ENCODE measurements around the gene NFATC4.
"Not testable (repeated sequence)": the region's sequence is repeated elsewhere in the genome, so short reads cannot be mapped to it uniquely, and the experiment has no call there.

Gene NFATC4

GRCh38 chr14:24327303-24327702, 40.7 kb upstream of the NFATC4 start:
- POLR2A ChIA-PET = interaction anchor here (0.6 to 2.2 kb wide), 2 partner anchors 22 to 110 kb away, joined by 5 read pairs; no protein-coding TSS in a partner anchor
- TF ChIP-seq ZNF791 (tag by site-specific recombination; IDR thresholded peaks at IDR 0.05) (no peak), ZNF548 (tag by site-specific recombination; IDR thresholded peaks at IDR 0.05) (no peak), MYNN (tag by site-specific recombination; IDR thresholded peaks at IDR 0.05; ENCODE audit: borderline replicate concordance) (no peak), ZSCAN18 (tag by site-specific recombination; IDR thresholded peaks at IDR 0.05) (no peak), KLF8 (tag by site-specific recombination; IDR thresholded peaks at IDR 0.05) (no peak), IKZF3 (tag by site-specific recombination; IDR thresholded peaks at IDR 0.05) (no peak), KLF7 (tag by site-specific recombination; IDR thresholded peaks at IDR 0.05; ENCODE audit: borderline replicate concordance) (no peak), SP3 (tag by site-specific recombination; IDR thresholded peaks at IDR 0.05) (no peak)
- TF ChIP-seq, protein P1, sequence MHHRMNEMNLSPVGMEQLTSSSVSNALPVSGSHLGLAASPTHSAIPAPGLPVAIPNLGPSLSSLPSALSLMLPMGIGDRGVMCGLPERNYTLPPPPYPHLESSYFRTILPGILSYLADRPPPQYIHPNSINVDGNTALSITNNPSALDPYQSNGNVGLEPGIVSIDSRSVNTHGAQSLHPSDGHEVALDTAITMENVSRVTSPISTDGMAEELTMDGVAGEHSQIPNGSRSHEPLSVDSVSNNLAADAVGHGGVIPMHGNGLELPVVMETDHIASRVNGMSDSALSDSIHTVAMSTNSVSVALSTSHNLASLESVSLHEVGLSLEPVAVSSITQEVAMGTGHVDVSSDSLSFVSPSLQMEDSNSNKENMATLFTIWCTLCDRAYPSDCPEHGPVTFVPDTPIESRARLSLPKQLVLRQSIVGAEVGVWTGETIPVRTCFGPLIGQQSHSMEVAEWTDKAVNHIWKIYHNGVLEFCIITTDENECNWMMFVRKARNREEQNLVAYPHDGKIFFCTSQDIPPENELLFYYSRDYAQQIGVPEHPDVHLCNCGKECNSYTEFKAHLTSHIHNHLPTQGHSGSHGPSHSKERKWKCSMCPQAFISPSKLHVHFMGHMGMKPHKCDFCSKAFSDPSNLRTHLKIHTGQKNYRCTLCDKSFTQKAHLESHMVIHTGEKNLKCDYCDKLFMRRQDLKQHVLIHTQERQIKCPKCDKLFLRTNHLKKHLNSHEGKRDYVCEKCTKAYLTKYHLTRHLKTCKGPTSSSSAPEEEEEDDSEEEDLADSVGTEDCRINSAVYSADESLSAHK (tag by site-specific recombination; IDR thresholded peaks at IDR 0.05) = no peak
- no peaks in the 10 kb centered on the region for H3K4me1 ChIP-seq (ENCODE audit: control insufficient read depth, insufficient read depth, low read length)

DNA sequence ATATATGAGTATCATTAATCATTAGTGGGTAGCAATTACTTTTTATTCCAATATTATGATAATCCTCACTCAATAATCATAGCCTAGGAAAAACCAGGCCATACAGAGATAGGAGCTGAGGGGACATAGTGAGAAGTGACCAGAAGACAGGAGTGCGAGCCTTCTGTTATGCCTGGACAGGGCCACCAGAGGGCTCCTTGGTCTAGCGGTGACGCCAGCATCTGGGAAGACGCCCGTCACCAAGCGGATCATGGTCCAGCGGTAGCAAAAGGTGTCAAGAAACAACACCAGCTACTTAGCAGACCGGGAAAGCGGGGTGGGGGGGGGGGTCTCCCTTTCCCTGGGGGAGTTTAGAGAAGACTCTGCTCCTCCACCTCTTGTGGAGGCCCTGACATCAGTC, 40.1 kb upstream of the NFATC4 start:
- ChIA-PET CTCF (interaction anchor here (0.6 to 16.9 kb wide), 11 partner anchors 9 to 115 kb away, joined by 3 to 468 read pairs (median 4); partner anchors contain the start of genes CBLN3, CIDEB, KHNYN and SDR39U1), POLR2A (interaction anchor here (0.6 to 2.2 kb wide), 3 partner anchors 104 to 760 kb away, joined by 3 to 5 read pairs (median 5); partner anchors contain the start of gene AP1G2)

More at GRCh38 chr14:24327303-24327702, 40.7 kb upstream of the NFATC4 start:
- H3K4me3 ChIP-seq (ENCODE audit: low read depth, low read length) = no peak overlapping the region
- no peaks in the 10 kb centered on the region for H3K36me3 ChIP-seq (ENCODE audit: control insufficient read depth in 2 of 2, insufficient read depth in 1 of 2, low read length in 2 of 2)
- H3K27ac ChIP-seq (ENCODE audit: extremely low read depth, low read depth, low read length) = no peak overlapping the region
- no peaks in the 10 kb centered on the region for H3K9me3 ChIP-seq (ENCODE audit: control insufficient read depth, insufficient read depth, low read depth, low read length)
- CTCF ChIA-PET = interaction anchor here (0.5 to 16.9 kb wide), 11 partner anchors 9 to 114 kb away, joined by 3 to 468 read pairs (median 3); partner anchors contain the start of genes CBLN3, CIDEB and KHNYN

DNA sequence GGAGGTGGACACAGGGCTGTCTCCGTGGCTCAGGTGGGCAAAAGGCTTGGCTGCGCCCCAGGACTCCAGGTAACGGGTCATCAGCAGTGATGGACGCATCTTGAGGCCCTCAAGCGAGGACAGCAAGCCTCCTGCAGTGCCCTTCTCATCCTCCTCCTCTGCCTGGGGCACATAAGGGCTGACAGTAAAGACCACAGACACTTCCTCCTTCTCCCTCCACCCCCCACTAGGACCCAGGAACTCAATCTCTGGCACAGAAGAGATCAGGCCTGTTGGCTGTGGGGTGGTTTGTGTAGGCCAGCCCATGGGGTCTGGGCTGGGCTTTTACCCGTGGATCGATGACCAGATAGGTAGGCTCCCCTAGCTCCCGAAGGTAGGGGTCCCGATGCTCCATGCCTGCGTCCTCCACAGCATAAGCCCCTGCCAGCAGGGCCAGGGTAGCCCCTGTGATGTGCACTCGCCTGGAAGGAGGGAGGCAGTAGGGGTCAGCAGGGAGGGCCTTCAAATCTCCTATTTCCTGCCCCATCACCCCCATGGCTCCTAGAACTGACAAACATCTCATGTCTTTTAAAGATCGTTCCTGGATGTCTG, 38.8 kb upstream of the NFATC4 start:
- POLR2A ChIA-PET = interaction anchor here (0.8 kb wide), 1 partner anchor 107 kb away, joined by 3 read pairs; no protein-coding TSS in a partner anchor
- H3K9me3 ChIP-seq (ENCODE audit: control insufficient read depth, insufficient read depth, low read depth, low read length) = no peaks in the 10 kb centered on the region
- TF ChIP-seq ZNF423 (tag by site-specific recombination; IDR thresholded peaks at IDR 0.05) (no peak), ZNF274 (IDR thresholded peaks at IDR 0.05; ENCODE audit: low read length) (no peak), ZNF274 (tag by site-specific recombination; IDR thresholded peaks at IDR 0.05; ENCODE audit: borderline replicate concordance) (no peak), HOXA7 (CRISPR knock-in tag; IDR thresholded peaks at IDR 0.05; ENCODE audit: borderline replicate concordance) (no peak), ZNF169 (tag by site-specific recombination; IDR thresholded peaks at IDR 0.05) (no peak)
- H3K4me1 ChIP-seq (ENCODE audit: control insufficient read depth, insufficient read depth, low read length) = peaks cover 3% of the 10 kb centered on the region; the same call in 1 of the 2 replicates
- H3K27ac ChIP-seq (ENCODE audit: extremely low read depth, low read depth, low read length) = no peak overlapping the region
- H3K4me3 ChIP-seq (ENCODE audit: low read depth, low read length) = no peak overlapping the region
- CTCF ChIA-PET = interaction anchor here (1.2 to 16.9 kb wide), 4 partner anchors 23 to 113 kb away, joined by 4 to 468 read pairs (median 4); partner anchors contain the start of genes CBLN3, KHNYN and SDR39U1
- H3K36me3 ChIP-seq (ENCODE audit: control insufficient read depth in 2 of 2, insufficient read depth in 1 of 2, low read length in 2 of 2) = no peaks in the 10 kb centered on the region

More for the DNA sequence above, 40.1 kb upstream of the NFATC4 start:
- not testable (repeated sequence) for H3K4me3 ChIP-seq (ENCODE audit: low read depth, low read length); H3K9me3 ChIP-seq (ENCODE audit: control insufficient read depth, insufficient read depth, low read depth, low read length); H3K27ac ChIP-seq (ENCODE audit: extremely low read depth, low read depth, low read length); H3K36me3 ChIP-seq (ENCODE audit: control insufficient read depth in 2 of 2, insufficient read depth in 1 of 2, low read length in 2 of 2); H3K4me1 ChIP-seq (ENCODE audit: control insufficient read depth, insufficient read depth, low read length)
- TF ChIP-seq CTCF (tag by site-specific recombination; IDR thresholded peaks at IDR 0.05) (peak; percentile 39; the same call in 1 of the 2 replicates), KLF8 (tag by site-specific recombination; IDR thresholded peaks at IDR 0.05) (0 out of 2 replicates have a peak, but pooled peaks have one; percentile 22), ZNF654 (tag by site-specific recombination; IDR thresholded peaks at IDR 0.05; ENCODE audit: low read depth) (peak; percentile 44)

Data from HEK293 (cell line).